G401 (cell line): ENCODE measurements around the gene FCRL3. TPM values are rescaled to one million over a fixed set of nuclear protein-coding genes. Genes with fewer than 3 reads are reported as not detected.
"Not testable (repeated sequence)": the region's sequence is repeated elsewhere in the genome, so short reads cannot be mapped to it uniquely, and the experiment has no call there.

ENCODE experiments used
- DNase-seq: peaks from one replicate; pipeline ENCODE4 v3.0.0-alpha.2; 2015; ENCODE audit warnings: low spot score
- in situ Hi-C: cut with HindIII; loops from 2 replicates; pipeline ENCODE4 v1.10.0; 2016; ENCODE audit warnings: low sequenced_read_pairs, mixed read lengths
- total RNA-seq: library from RNA; depleted of rRNA; stranded (reverse); fragments of >200 nt; shearing (Covaris generic); gene quantifications from 2 replicates; pipeline ENCODE4 v1.2.3, GENCODE V29; 2014; rRNA removed

The FCRL3 gene, protein sequence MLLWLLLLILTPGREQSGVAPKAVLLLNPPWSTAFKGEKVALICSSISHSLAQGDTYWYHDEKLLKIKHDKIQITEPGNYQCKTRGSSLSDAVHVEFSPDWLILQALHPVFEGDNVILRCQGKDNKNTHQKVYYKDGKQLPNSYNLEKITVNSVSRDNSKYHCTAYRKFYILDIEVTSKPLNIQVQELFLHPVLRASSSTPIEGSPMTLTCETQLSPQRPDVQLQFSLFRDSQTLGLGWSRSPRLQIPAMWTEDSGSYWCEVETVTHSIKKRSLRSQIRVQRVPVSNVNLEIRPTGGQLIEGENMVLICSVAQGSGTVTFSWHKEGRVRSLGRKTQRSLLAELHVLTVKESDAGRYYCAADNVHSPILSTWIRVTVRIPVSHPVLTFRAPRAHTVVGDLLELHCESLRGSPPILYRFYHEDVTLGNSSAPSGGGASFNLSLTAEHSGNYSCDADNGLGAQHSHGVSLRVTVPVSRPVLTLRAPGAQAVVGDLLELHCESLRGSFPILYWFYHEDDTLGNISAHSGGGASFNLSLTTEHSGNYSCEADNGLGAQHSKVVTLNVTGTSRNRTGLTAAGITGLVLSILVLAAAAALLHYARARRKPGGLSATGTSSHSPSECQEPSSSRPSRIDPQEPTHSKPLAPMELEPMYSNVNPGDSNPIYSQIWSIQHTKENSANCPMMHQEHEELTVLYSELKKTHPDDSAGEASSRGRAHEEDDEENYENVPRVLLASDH
- not detected in 2 replicates for total RNA-seq

DNA sequence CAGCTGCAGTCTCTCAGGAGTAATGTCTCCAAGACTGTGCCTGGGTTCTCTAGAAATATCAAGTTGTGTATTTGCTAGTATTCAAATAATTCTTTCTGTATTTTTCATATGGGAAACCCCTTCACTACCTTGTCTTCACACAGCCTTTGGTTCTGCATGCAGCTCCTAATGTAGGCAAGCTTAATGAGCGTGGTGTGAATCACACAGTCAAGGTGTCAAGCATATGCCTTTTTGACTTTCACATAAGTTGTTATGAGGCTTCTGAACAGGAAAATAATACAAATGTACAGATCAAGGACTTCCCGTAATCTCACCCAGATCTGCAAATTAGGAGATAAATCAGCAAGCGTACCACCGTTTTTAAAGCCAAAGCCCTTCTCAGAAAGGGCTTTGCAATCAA, at the start of gene FCRL3:
FCRL3 (minus strand) TSS at position 38 of the 400 bp plus-strand sequence. CDS start 280 bp downstream, outside the sequence.
- in situ Hi-C loops = no loop called here
- DNase-seq = no peak

DNA sequence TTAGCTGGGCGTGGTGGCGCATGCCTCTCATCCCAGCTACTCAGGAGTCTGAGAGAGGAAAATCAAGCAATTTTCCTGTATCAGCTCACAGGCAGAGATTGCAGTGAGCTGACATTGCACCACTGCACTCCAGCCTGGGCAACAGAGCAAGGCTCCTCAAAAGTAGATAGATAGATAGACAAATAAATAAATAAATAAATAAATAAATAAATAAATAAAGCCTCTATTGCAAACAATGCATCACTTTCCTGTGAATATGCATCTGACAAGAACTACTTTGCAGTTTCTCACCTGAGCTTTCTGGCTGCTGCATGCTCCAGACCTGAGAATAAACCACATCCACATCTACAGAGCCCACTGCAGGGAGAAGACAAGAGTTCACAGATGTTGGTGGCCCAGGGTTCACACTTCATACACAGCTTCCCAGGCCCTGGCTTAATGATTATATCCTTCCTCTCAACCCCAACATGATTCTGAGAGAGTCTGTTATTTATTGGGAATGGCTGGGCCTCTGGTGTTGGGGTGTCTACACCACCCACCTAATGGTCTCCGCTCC, 47.8 kb upstream of the FCRL3 start:
- DNase-seq = no peak
- in situ Hi-C loops = no loop called here

DNA sequence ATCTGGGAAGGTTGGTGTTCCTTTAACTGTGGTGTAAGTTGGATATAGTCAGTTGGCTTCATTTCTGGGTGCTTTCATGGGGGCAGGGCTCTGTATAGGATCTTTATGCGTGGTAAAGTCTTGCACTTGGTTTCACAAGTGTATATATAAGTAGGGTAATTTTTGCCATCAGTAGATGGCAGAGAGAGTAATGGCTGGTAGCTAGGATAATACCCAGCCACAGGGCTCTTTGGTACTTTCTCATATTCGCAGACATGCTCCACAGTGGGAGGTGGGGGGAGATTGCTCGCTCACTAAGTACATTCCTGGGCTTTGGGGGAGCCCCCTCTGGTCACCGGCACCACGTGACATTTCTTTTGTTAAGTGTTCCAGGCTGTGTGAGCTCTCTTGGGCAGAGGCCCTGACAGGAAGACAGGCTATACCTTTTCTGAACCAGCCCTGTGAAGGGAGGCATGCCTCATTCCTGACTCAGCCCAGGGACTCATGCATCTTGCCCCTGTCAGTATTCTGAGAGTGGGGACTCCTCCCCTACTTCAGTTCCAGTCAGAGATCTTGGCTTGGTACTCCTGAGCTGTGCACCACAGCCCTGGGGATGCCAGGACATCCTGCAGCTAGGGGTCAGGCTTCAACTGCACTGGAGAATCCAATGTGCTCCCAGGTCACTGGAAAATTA, 38.8 kb upstream of the FCRL3 start:
- in situ Hi-C loops = no loop called here

DNA sequence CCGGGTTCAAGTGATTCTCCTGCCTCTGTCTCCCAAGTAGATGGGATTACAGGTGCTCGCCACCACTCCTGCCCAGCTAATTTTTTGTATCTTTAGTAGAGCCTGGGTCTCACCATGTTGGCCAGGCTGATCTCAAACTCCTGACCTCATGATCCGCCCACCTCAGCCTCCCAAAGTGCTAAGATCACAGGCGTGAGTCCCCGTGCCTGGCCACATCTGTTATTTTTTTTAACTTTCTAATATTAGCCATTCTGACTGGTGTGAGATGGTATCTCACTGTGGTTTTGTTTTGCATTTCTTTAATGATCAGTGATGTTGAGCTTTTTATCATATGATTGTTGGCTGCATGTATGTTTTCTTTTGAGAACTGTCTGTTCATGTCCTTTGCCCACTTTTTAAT, 35.4 kb upstream of the FCRL3 start:
- DNase-seq, in situ Hi-C loops: not testable (repeated sequence)

More for the DNA sequence above, 38.8 kb upstream of the FCRL3 start:
- DNase-seq = no peak

DNA sequence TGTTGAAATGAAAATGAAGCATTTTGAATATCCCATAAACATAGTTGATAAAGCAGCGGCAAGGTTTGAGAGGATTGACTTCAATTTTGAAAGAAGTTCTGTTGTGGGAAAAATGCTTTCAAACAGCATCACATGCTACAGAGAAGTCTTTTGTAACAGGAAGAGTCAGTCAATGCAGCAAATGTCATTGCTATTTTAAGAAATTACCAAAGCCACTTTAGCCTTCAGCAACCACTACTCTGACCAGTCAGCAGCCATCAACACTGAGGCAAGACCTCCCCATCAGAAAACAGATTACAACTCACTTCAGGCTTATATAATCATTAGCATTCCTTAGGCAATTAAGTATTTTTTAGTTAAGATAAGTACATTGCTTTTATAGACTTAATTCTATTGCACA, 33.8 kb upstream of the FCRL3 start:
- in situ Hi-C loops = no loop called here
- DNase-seq = no peak

DNA sequence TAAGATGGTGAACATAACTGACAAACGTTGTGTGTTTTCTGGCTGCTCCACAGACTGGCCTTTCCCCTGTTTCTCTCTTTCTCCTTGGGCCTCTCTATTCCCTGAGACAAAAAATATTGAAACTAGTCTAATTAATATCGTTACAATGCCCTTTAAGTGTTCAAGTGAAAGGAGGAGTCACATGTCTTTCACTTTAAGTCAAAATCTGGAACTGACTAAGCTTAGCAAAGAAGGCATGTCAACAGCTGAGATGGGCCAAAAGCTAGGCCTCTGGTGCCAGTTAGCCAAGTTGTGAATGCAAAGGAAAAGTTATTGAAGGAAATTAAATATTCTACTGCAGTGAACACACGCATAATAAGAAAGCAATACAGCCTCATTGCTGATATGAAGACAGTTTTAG, 32.2 kb upstream of the FCRL3 start:
- in situ Hi-C loops = no loop called here
- no peak for DNase-seq

DNA sequence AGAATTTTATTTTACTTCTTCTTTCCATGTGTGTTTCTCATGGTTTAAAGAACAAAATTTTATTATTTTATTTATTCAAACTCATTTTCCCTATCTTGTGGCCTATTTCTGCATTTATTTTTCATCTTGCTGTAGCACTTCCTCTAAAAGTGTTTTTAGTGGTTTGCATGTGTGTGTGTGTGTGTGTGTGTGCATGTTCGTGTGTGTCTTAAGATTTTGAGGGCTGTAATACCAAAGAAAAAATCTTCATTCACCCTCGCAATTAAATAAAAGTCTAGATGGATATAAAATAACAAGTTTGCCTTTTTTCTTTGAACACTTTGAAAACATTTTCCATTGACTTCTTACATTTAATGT, 24.6 kb upstream of the FCRL3 start:
- no peak for DNase-seq
- in situ Hi-C loops = no loop called here

DNA sequence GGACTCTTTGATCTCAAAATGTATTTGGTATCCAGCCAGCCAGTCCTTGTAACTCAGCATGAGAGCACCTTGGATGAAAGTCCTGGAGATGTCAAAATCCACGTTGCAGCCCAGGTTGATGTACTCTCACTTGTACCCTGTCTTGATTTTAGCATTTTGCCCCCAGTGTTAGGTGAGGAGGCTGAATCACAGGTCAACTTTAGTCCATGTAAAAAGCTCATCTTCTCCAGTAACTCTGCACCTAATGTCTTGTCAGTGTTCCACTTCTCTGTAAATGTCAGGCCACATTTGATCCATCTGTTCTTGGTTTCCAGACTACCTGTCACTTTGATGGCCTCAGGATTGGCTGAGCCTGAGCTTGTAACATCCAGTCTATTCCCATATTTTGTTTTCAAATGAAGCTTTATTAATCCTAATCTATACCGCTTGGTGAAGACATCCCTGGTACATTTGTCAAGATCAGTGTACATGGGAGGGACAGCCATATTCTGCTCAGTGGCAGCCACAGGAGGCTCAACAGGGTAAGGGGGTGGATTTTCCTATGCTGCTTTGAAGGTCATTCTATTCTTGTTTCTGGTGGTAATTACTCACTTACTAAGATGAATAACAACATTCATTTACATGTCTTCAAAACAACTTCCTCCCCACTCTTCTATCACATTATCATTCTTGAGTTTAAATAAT, 24.1 kb upstream of the FCRL3 start:
- in situ Hi-C loops = no loop called here
- DNase-seq = no peak

DNA sequence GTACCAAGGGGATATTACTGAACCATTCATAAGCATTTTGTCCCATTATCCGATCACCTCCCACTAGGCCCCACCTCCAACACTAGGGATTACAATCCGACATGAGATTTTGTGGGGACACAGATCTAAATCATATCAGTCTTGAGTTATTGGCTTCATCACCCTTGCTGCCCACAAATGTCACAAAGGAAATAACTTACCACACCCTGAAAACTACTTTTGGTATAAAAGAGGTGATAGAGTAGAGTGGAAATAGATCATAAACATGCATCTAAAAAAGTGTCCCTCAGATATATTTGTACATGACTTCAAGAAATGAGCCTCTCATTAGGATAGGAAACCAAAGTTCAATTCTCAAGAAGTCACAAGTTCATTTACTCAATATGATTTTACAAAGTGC, 22.6 kb upstream of the FCRL3 start:
- in situ Hi-C loops = no loop called here
- no peak for DNase-seq

DNA sequence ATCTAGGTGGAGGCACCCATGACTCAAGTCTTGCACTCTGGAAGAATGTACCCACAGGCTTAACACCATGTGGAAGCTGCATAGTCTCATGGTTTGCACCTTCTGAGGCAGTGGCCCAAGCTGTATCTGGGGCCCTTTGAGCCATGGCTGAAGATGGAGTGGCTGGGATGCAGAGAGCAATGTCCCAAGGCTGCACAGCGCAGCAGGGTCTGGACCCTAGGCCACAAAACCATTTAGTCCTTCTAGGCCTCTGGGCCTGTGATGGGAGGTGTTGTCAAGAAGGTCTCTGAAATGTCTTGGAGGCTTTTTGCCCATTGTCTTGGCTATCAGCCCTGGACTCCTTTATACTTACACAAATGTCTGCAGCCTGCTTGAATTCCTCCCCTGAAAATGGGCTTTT, 21.4 kb upstream of the FCRL3 start:
- DNase-seq = no peak
- in situ Hi-C loops = no loop called here

DNA sequence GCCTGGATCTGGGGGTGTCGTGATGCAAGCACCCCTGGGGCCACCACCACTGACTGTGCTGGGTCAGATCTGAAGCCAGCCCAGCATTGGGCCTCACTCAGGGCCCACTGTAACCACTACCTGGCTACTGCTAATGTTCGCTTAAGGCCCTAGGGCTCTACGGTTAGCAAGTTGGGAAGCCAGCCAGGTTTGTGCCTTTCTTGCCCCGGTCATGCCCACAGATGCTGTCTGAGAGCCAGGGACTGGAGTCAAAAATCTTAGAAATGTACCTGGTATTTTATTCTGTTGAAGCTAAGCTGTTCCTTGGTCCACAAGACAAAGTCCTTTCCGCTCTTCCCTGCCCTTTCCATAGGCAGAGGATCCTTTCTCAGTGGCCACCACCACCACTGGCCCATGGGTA, 15.2 kb upstream of the FCRL3 start:
- in situ Hi-C loops = no loop called here
- DNase-seq = no peak

DNA sequence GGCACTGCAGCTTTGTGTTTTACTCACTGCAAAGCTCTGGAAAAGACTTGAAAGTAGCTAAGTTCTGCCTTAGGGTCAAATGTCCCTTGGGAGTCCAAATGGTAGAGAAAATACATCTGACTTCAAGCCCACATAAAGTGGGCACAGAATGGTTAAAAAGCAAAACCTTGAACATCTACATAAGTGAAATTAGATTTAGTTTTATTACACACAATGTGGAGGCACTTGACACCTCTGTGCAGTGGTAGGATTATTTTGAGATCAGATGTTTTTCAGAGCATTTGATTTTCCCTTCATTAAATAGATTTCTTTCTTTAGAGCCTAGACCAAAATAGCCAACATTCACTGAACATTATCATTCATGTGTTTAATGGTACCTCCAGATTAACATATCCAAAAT, 11.2 kb upstream of the FCRL3 start:
- no peak for DNase-seq
- in situ Hi-C loops = no loop called here

DNA sequence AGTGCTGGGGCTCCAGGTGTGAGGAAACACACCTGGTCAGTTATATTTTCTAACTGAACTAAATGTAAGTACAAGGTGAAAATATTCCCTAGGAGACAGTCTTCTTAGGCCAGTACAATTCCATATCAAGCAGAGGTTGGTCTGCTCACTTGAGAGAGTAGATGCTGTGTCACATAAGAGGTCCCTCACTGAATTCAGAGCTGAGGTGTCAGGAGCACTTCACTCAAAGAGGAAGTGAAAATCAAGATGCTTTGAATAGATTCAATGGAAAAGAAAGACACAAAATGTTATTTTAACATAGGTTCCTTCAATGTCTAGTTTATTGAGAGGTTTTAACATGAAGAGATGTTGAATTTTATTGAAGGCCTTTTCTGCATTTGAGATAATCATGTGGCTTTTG, 4.3 kb upstream of the FCRL3 start:
- in situ Hi-C loops = no loop called here
- no peak for DNase-seq

DNA sequence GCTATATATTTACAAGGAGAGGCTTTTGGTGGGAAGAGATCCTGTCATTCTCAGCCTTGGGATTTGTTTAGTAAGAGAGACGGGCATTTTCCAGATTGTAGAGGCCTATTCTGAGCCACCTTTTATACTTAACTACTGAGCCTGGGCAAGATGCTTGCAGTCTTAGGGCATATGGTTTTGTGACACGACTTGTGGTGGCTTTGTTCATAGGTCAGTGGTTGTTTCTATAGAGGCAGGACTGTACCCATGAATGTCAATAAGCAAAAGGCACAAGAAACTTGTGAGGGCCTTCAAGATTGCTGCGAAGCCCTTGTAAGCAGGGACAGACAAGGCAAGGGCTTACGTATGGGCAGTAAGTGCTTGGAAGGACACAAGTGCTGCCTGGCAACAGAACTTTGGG, 3.4 kb upstream of the FCRL3 start:
- in situ Hi-C loops = no loop called here
- DNase-seq = no peak

DNA sequence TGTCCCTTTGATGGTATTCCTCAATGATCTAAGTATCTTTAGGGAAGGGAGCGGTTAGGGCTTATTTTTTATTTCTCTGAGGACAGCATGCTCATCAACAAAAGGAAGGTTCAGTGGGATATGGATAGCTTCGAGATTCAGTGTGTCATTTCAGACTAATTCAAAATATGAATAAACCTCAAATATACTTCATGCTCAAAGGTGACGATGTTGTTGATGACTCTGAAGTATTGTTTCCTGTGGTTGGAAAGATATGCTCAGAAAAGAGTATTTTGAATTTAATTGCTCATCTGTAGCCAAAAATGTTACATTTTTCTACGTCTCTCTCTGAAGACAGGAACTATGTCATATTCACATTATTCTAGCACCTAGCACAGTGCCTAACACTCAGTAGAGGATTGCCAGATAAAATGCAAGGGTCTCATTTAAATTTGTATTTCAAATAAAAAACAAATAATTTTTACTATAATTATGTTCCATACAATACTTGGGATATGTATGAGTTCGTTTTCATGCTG, 1.8 kb upstream of the FCRL3 start:
- no peak for DNase-seq
- in situ Hi-C loops = no loop called here

DNA sequence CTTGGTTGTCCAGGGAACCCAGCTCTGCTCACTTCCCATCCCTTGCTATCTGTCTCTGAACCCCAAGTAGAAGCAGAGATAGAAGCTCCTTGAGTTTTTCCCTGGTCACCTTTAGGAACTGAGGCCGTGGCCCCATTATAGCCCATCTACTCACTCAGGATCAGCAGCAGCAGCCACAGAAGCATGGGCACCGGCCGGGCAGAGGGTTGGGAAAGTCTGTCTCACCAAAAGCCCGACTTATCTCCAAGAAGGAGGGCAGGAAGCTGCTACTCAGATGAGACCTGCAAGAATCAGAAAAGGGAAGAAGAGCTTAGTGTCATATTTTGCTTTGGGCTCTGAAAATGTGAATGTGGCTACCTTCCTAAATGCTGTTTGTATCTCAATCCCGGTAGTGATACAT, 264 bp downstream of the FCRL3 start:
- no peak for DNase-seq
- in situ Hi-C loops = no loop called here

DNA sequence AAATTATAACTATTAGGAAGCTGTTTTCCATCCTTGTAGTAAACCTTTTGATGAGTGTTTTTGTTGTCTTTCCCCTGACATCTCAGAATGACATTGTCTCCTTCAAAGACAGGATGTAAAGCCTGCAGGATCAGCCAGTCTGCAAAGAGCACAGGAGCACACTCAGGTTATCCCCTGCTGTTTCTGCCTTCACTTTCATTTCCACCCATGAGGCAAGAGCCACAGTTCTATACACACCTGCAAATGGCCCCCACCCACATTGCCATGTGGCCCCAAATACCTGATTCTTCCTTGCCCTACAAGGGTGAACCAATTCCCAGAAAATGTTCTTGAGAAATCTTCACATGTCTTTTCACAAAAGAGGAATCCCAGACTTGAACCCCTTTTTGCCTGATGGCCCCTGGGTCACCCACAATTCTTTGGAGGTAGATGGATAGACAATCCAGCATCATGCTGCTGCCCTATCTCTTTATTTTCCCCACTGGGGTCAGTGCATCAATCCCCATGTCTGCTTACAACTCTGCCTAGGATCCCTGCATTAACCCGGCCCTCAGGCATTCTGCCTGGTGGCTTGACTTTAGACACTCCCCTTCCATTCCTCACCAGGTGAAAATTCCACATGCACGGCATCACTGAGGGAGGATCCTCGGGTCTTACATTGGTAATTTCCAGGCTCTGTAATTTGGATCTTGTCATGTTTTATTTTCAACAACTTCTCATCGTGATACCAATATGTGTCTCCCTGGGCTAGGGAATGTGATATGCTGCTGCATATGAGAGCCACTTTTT, 2.6 kb downstream of the FCRL3 start:
- in situ Hi-C loops = no loop called here
- no peak for DNase-seq

DNA sequence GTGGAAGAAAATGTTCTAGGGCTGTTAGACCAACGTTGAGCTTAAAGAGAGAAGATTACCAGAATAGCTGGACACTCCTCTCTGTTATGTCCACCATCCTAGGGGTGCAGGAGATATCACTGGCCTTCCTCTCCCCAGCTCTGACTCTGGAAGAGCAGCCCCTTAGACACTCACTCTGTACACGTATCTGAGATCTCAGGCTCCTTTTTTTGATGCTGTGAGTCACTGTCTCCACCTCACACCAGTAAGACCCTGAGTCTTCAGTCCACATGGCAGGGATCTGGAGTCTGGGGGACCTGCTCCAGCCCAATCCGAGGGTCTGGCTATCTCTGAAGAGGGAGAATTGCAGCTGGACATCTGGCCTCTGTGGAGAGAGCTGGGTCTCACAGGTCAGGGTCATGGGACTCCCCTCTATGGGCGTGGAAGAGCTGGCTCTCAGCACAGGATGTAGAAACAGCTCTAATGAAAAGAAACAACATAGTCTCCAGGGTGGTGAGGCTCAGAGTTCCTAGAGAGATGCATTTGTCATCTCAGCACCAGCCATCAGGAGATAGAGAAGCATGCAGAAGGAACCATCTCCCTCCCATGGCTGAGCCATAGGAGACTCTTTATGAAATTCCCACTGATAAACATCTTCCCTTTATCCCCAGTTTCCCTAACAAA, 3.5 kb downstream of the FCRL3 start:
- in situ Hi-C loops = no loop called here

More for the DNA sequence above, 3.5 kb downstream of the FCRL3 start:
- no peak for DNase-seq
